HEK293 (cell line): ENCODE data around the gene CDH1.

Experiments
- BCL11A ChIP-seq: fragments of 450-650 bp; formaldehyde crosslinking; IDR thresholded peaks from 2 replicates; pipeline ENCODE4 v1.5.1; 2016; ENCODE audit warnings: low read depth, missing biosample characterization, missing genetic modification characterization
- GLIS2 ChIP-seq: fragments of 450-650 bp; formaldehyde crosslinking; IDR thresholded peaks from 2 replicates; pipeline ENCODE4 v1.5.1; 2016; ENCODE audit warnings: missing biosample characterization, missing genetic modification characterization
- PRDM1 ChIP-seq: fragments of 450-650 bp; formaldehyde crosslinking; IDR thresholded peaks from 2 replicates; pipeline ENCODE4; 2016; ENCODE audit warnings: missing biosample characterization, missing genetic modification characterization
- PRDM10 ChIP-seq: fragments of 450-650 bp; formaldehyde crosslinking; IDR thresholded peaks from 2 replicates; pipeline ENCODE4 v1.5.1; 2016; ENCODE audit warnings: missing biosample characterization, missing genetic modification characterization
- PRDM2 ChIP-seq: fragments of 450-650 bp; formaldehyde crosslinking; IDR thresholded peaks from 2 replicates; pipeline ENCODE4 v1.5.1; 2016; ENCODE audit warnings: missing biosample characterization, missing genetic modification characterization, borderline replicate concordance
- SALL2 ChIP-seq: fragments of 450-650 bp; formaldehyde crosslinking; IDR thresholded peaks from 2 replicates; pipeline ENCODE4 v1.5.0; 2017; ENCODE audit warnings: missing biosample characterization, mild to moderate bottlenecking, missing genetic modification characterization, borderline replicate concordance
- ZBTB17 ChIP-seq: fragments of 450-650 bp; formaldehyde crosslinking; IDR thresholded peaks from 2 replicates; pipeline ENCODE4 v1.5.1; 2016; ENCODE audit warnings: missing biosample characterization, missing genetic modification characterization
- ZBTB48 ChIP-seq: fragments of 450-650 bp; formaldehyde crosslinking; IDR thresholded peaks from 2 replicates; pipeline ENCODE4 v1.5.1; 2016; ENCODE audit warnings: missing biosample characterization, missing genetic modification characterization
- ZNF114 ChIP-seq: fragments of 450-650 bp; formaldehyde crosslinking; IDR thresholded peaks from 2 replicates; pipeline ENCODE4 v1.5.0; 2017; ENCODE audit warnings: missing biosample characterization, missing genetic modification characterization
- ZNF146 ChIP-seq: fragments of 450-650 bp; formaldehyde crosslinking; IDR thresholded peaks from 2 replicates; pipeline ENCODE4 v1.5.1; 2016; ENCODE audit warnings: missing biosample characterization, missing genetic modification characterization
- ZNF221 ChIP-seq: fragments of 450-650 bp; formaldehyde crosslinking; IDR thresholded peaks from 2 replicates; pipeline ENCODE4 v1.5.1; 2017; ENCODE audit warnings: missing biosample characterization, missing genetic modification characterization, borderline replicate concordance
- ZNF280C ChIP-seq: fragments of 450-650 bp; formaldehyde crosslinking; IDR thresholded peaks from 2 replicates; pipeline ENCODE4 v1.5.1; 2016; ENCODE audit warnings: missing biosample characterization, missing genetic modification characterization
- ZNF292 ChIP-seq: fragments of 450-650 bp; formaldehyde crosslinking; IDR thresholded peaks from 2 replicates; pipeline ENCODE4 v1.5.1; 2016; ENCODE audit warnings: low read depth, missing biosample characterization, missing genetic modification characterization, borderline replicate concordance
- ZNF37A ChIP-seq: fragments of 450-650 bp; IDR thresholded peaks from 2 replicates; pipeline ENCODE4 v1.5.1; 2018; ENCODE audit warnings: missing biosample characterization, missing genetic modification characterization
- ZNF398 ChIP-seq: fragments of 450-650 bp; formaldehyde crosslinking; IDR thresholded peaks from 2 replicates; pipeline ENCODE4 v1.5.1; 2017; ENCODE audit warnings: missing biosample characterization, missing genetic modification characterization
- ZNF404 ChIP-seq: fragments of 450-650 bp; formaldehyde crosslinking; IDR thresholded peaks from 2 replicates; pipeline ENCODE4 v1.5.1; 2017; ENCODE audit warnings: missing biosample characterization, missing genetic modification characterization
- ZNF549 ChIP-seq: fragments of 450-650 bp; IDR thresholded peaks from 2 replicates; pipeline ENCODE4 v1.5.1; 2018; ENCODE audit warnings: missing biosample characterization, missing genetic modification characterization, mild to moderate bottlenecking, inconsistent platforms, moderate library complexity
- ZNF777 ChIP-seq: fragments of 450-650 bp; formaldehyde crosslinking; IDR thresholded peaks from 2 replicates; pipeline ENCODE4 v1.5.1; 2017; ENCODE audit warnings: missing biosample characterization, missing genetic modification characterization, borderline replicate concordance
- ZNF791 ChIP-seq: fragments of 450-650 bp; formaldehyde crosslinking; IDR thresholded peaks from 2 replicates; pipeline ENCODE4 v1.5.1; 2016; ENCODE audit warnings: missing biosample characterization, missing genetic modification characterization
- ZNF792 ChIP-seq: fragments of 450-650 bp; formaldehyde crosslinking; IDR thresholded peaks from 2 replicates; pipeline ENCODE4 v1.5.1; 2016; ENCODE audit warnings: missing biosample characterization, missing genetic modification characterization
- TF ChIP-seq, protein P1 (sequence below): fragments of 450-650 bp; formaldehyde crosslinking; IDR thresholded peaks from 2 replicates; pipeline ENCODE4 v1.5.1; 2016; ENCODE audit warnings: missing biosample characterization, missing genetic modification characterization
- TF ChIP-seq, protein P2 (sequence below): fragments of 450-650 bp; formaldehyde crosslinking; IDR thresholded peaks from 2 replicates; pipeline ENCODE4 v1.5.1; 2016; ENCODE audit warnings: missing biosample characterization, missing genetic modification characterization, low read depth

Gene CDH1

GRCh38 chr16:68843482-68844210 is 106.6 kb downstream of the CDH1 start, which contains the start of gene TANGO6 (continued):
- TF ChIP-seq ZNF114 (tag by site-specific recombination) (no peak), ZNF280C (tag by site-specific recombination) (no peak), ZNF777 (tag by site-specific recombination) (0 out of 2 replicates have a peak, but pooled peaks have one; percentile 59), ZNF549 (no peak), ZNF792 (no peak), ZNF791 (tag by site-specific recombination) (no peak), ZBTB17 (tag by site-specific recombination) (peak; percentile 83), SALL2 (tag by site-specific recombination) (no peak), ZNF146 (no peak), PRDM1 (tag by site-specific recombination) (no peak), ZNF221 (tag by site-specific recombination) (no peak), GLIS2 (tag by site-specific recombination) (peak; percentile 59), ZBTB48 (tag by site-specific recombination) (peak; percentile 80; the same call in 1 of the 2 replicates), BCL11A (tag by site-specific recombination) (no peak), ZNF37A (tag by site-specific recombination) (no peak), ZNF292 (no peak), PRDM10 (peak; percentile 3), ZNF398 (0 out of 2 replicates have a peak, but pooled peaks have one; percentile 31), ZNF404 (no peak), PRDM2 (tag by site-specific recombination) (no peak)
- TF ChIP-seq, protein P1, sequence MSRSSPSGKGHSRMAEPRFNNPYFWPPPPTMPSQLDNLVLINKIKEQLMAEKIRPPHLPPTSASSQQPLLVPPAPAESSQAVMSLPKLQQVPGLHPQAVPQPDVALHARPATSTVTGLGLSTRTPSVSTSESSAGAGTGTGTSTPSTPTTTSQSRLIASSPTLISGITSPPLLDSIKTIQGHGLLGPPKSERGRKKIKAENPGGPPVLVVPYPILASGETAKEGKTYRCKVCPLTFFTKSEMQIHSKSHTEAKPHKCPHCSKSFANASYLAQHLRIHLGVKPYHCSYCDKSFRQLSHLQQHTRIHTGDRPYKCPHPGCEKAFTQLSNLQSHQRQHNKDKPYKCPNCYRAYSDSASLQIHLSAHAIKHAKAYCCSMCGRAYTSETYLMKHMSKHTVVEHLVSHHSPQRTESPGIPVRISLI = peak; percentile 91
- TF ChIP-seq, protein P2, sequence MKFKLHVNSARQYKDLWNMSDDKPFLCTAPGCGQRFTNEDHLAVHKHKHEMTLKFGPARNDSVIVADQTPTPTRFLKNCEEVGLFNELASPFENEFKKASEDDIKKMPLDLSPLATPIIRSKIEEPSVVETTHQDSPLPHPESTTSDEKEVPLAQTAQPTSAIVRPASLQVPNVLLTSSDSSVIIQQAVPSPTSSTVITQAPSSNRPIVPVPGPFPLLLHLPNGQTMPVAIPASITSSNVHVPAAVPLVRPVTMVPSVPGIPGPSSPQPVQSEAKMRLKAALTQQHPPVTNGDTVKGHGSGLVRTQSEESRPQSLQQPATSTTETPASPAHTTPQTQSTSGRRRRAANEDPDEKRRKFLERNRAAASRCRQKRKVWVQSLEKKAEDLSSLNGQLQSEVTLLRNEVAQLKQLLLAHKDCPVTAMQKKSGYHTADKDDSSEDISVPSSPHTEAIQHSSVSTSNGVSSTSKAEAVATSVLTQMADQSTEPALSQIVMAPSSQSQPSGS (tag by site-specific recombination) = no peak
